Measurements from ENCODE around the gene ANKRD18A.

The ANKRD18A gene

DNA sequence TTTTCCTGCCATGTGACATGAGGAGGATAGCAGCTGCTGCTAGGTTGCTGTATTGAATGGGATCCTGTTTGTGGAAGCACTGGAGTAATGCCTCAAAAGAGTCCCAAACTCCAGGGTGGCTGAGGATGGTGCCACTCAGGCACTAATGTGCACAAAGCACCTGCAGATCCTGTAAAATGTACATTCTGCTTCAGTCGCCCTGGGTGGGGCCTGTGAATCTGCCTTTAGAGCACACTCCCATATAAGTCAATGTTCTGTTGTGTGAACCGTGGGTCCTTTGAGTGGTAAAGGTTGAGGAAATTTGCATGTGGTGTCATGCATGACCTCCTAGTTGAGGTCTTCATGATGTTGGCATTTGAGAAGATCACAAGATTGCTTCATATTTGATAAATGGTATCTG, 31.6 kb upstream of the ANKRD18A start:
- H3K4me3 ChIP-seq (ENCODE audit: low read depth, low read length) = no peak overlapping the region
- DNase-seq (ENCODE audit: low read depth) = no peak
- in situ Hi-C loops (cut with HindIII; ENCODE audit: low sequenced_read_pairs) = no loop called here
- TF ChIP-seq, protein P1, sequence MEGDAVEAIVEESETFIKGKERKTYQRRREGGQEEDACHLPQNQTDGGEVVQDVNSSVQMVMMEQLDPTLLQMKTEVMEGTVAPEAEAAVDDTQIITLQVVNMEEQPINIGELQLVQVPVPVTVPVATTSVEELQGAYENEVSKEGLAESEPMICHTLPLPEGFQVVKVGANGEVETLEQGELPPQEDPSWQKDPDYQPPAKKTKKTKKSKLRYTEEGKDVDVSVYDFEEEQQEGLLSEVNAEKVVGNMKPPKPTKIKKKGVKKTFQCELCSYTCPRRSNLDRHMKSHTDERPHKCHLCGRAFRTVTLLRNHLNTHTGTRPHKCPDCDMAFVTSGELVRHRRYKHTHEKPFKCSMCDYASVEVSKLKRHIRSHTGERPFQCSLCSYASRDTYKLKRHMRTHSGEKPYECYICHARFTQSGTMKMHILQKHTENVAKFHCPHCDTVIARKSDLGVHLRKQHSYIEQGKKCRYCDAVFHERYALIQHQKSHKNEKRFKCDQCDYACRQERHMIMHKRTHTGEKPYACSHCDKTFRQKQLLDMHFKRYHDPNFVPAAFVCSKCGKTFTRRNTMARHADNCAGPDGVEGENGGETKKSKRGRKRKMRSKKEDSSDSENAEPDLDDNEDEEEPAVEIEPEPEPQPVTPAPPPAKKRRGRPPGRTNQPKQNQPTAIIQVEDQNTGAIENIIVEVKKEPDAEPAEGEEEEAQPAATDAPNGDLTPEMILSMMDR (IDR thresholded peaks at IDR 0.05; ENCODE audit: low read depth, low read length, missing control alignments) = no peak

DNA sequence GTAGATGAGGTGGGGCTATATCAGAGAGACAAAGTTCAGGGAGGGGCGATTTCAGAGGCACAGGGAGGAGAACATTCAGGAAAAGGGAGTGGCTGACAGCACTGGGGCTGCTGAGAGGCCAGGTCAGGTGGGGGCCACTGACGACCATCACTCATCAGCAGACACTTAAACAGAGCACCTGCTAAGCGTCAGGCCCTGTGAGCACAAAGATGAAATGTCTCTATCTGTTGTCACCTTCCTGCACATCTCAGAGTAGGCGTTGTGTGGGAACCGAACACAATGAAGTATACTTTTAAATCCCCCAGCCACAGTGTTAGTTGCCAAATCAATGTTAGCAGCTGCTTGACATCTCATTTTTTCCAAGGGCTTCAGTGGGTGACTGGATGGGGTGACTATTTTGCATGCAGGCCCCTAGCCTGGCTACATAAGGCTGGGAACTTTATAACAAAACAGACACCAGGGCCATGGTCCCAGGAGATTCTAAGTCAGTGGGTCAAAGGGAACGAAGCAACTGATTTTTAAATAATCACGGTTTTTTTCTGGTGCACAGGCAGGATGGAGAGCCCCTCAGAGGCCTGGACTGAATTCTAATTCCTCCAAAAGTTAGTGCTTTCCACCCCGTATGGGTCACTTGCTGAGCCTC, 31.1 kb upstream of the ANKRD18A start:
- in situ Hi-C loops (cut with HindIII; ENCODE audit: low sequenced_read_pairs) = no loop called here
- TF ChIP-seq, protein P1 (IDR thresholded peaks at IDR 0.05; ENCODE audit: low read depth, low read length, missing control alignments) = no peak
- H3K4me3 ChIP-seq (ENCODE audit: low read depth, low read length) = no peak overlapping the region
- no peak for DNase-seq (ENCODE audit: low read depth)

DNA sequence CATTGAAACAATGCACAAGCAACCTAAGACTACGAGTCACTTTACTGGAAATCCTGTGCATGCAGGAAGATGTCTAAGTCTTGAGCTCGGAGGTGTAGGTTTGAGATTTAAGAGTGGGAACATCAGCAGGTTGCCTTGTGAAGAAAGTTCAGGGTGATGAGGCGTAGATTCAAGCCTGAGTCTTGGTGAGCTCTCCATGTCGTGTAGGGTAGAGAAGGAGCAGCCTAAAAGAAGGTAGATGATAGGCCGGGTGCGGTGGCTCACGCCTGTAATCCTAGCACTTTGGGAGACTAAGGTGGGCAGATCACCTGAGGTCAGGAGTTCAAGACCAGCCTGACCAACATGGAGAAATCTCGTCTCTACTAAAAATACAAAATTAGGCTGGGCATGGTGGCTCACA, 30.2 kb upstream of the ANKRD18A start:
- H3K4me3 ChIP-seq (ENCODE audit: low read depth, low read length) = no peak overlapping the region
- DNase-seq (ENCODE audit: low read depth) = no peak
- TF ChIP-seq, protein P1 (IDR thresholded peaks at IDR 0.05; ENCODE audit: low read depth, low read length, missing control alignments) = no peak
- in situ Hi-C loops (cut with HindIII; ENCODE audit: low sequenced_read_pairs) = no loop called here

DNA sequence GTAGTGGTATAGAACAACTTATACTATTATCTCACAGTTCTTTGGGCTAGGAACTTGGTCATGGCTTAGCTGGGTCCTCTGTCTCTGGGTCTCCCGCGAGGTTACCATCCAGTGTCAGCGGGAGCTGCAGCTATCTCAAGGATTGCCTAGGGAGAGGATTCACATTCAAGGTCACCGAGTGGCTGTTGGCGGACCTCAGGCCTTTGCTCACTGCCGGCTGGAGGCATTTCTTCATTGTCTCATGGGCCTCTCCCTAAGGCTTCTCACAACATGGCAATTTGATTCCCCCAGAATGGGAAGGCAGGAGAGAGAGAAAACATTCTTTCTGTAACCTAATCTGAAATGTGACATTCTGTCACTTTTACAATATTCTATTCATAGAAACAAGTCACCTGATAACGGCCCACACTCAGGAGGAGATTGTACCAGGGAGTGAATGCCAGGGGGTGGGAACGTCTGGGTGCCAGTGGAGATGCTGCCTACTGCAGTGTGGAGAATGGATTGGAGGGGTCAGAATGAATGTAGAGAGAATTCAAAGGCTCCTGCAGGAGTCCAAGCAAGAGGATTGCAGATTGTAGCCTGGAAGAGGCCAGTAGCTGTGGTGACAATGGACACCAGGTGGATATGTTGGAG, 29.5 kb upstream of the ANKRD18A start:
- TF ChIP-seq, protein P1 (IDR thresholded peaks at IDR 0.05; ENCODE audit: low read depth, low read length, missing control alignments) = no peak
- in situ Hi-C loops (cut with HindIII; ENCODE audit: low sequenced_read_pairs) = no loop called here
- DNase-seq (ENCODE audit: low read depth) = no peak
- H3K4me3 ChIP-seq (ENCODE audit: low read depth, low read length) = no peak overlapping the region

DNA sequence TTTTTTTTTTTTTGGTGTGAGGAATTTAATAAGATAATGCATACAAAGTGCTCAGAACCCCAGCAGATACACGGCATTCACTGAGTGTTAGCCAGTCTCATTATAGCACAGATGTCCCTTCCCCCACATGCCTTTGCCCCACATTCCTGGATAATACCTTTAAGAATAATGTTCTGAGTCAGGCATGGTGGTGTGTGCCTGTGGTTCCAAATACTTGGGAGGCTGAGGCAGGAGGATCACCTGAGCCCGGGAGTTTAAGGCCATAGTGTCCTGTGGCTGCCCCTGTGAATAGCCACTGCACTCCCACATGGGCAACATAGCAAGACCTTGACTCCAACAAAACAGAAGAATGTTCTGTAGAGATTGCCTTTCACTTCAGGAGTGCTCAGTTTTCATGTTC, 24.2 kb upstream of the ANKRD18A start:
- DNase-seq (ENCODE audit: low read depth) = no peak
- TF ChIP-seq, protein P1 (IDR thresholded peaks at IDR 0.05; ENCODE audit: low read depth, low read length, missing control alignments) = no peak
- H3K4me3 ChIP-seq (ENCODE audit: low read depth, low read length) = no peak overlapping the region
- in situ Hi-C loops (cut with HindIII; ENCODE audit: low sequenced_read_pairs) = no loop called here

DNA sequence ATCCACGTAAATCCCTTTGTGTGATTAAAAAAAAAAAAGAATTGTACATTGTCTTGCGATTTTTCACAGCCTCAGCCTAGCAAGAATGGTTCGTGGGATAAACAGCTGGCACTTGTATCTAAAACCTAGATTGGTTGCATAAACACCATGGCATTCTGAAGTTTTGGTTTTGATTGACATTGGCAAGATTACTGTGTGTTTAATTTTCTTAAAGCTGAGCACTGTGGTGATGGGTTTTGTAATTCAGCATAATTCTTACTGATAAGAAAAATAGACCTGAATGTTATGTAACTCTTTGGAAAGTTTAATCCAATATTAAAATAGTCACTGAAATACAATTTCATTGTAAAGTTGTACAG, 23.4 kb upstream of the ANKRD18A start:
- no peak for DNase-seq (ENCODE audit: low read depth)
- in situ Hi-C loops (cut with HindIII; ENCODE audit: low sequenced_read_pairs) = no loop called here
- TF ChIP-seq, protein P1 (IDR thresholded peaks at IDR 0.05; ENCODE audit: low read depth, low read length, missing control alignments) = no peak
- no peak overlapping the region for H3K4me3 ChIP-seq (ENCODE audit: low read depth, low read length)
